ENCODE measurements around the gene LHFPL2.

LHFPL2 gene

DNA sequence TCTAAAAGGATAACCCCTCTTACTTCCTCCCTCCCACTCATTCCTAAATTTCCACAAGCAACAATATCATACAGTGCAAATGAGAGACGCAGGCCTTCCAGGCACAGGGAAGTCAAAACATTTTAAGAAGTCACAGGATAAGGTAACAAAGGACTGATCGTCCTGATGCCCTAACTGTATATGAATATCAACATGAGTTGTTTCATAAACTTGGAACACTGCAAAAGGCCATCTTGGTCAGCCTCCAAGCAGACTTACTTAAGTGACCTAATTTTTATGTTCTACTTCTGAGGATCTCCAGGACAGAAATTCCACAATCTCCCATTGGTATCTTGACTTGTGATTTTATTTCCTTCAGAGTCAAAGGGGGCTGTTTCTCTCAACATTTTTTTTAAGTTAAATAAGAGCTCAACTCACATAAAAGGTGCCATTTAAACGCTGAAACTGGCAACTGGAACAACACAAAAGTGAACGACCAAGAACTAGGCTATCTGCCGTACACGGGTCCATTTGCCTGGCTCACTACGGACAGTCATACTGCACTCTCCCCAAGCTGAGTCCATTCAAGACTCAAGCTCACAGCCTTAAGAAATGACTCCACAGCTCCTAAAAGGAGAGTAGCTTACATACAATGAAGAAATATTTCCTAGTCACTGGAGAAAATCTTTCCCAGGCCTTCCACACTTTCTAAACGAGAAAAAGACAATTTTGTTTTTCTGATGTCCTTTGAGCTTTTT is 71.3 kb downstream of the LHFPL2 start:
- Histone ChIP-seq H3K9me3 (ENCODE audit: control insufficient read depth in 5 of 5, low read length in 5 of 5) (no peaks in the 10 kb centered on the region), H3K4me1 (ENCODE audit: control insufficient read depth in 5 of 5, insufficient read depth in 5 of 5, low read length in 5 of 5) (peaks cover 2 to 37% (median 36%) of the 10 kb centered on the region in 5 donors), H3K27ac (ENCODE audit: low read depth, low read length) (peak overlapping the region; percentile 7), H3K9ac (ENCODE audit: low read length in 5 of 5) (no peak overlapping the region), H3K27me3 (ENCODE audit: control insufficient read depth in 5 of 5, insufficient read depth in 4 of 5, low read length in 5 of 5) (no peaks in the 10 kb centered on the region), H3K36me3 (ENCODE audit: control insufficient read depth in 5 of 5, insufficient read depth in 5 of 5, low read length in 5 of 5) (no peaks in the 10 kb centered on the region), H3K4me3 (ENCODE audit: low read depth in 1 of 5, low read length in 5 of 5) (no peak overlapping the region)

GRCh38 chr5:78576376-78576775 is 72.2 kb downstream of the LHFPL2 start:
- H3K27ac ChIP-seq (ENCODE audit: low read depth, low read length), result peak overlapping the region; percentile 7

GRCh38 chr5:78574731-78575161 is 73.8 kb downstream of the LHFPL2 start:
- Histone ChIP-seq H3K9ac (ENCODE audit: low read length in 5 of 5) (no peak overlapping the region), H3K9me3 (ENCODE audit: control insufficient read depth in 5 of 5, low read length in 5 of 5) (no peaks in the 10 kb centered on the region), H3K36me3 (ENCODE audit: control insufficient read depth in 5 of 5, insufficient read depth in 5 of 5, low read length in 5 of 5) (no peaks in the 10 kb centered on the region), H3K4me1 (ENCODE audit: control insufficient read depth in 5 of 5, insufficient read depth in 5 of 5, low read length in 5 of 5) (peaks cover 2 to 40% (median 37%) of the 10 kb centered on the region in 5 donors), H3K27ac (ENCODE audit: low read depth, low read length) (peak overlapping the region; percentile 42), H3K4me3 (ENCODE audit: low read depth in 1 of 5, low read length in 5 of 5) (no peak overlapping the region), H3K27me3 (ENCODE audit: control insufficient read depth in 5 of 5, insufficient read depth in 4 of 5, low read length in 5 of 5) (no peaks in the 10 kb centered on the region)

More at GRCh38 chr5:78576376-78576775, 72.2 kb downstream of the LHFPL2 start:
- Histone ChIP-seq H3K36me3 (ENCODE audit: control insufficient read depth in 5 of 5, insufficient read depth in 5 of 5, low read length in 5 of 5) (no peaks in the 10 kb centered on the region), H3K4me3 (ENCODE audit: low read depth in 1 of 5, low read length in 5 of 5) (no peak overlapping the region), H3K9ac (ENCODE audit: low read length in 5 of 5) (no peak overlapping the region), H3K4me1 (ENCODE audit: control insufficient read depth in 5 of 5, insufficient read depth in 5 of 5, low read length in 5 of 5) (peaks cover 2 to 37% (median 36%) of the 10 kb centered on the region in 5 donors), H3K27me3 (ENCODE audit: control insufficient read depth in 5 of 5, insufficient read depth in 4 of 5, low read length in 5 of 5) (no peaks in the 10 kb centered on the region), H3K9me3 (ENCODE audit: control insufficient read depth in 5 of 5, low read length in 5 of 5) (no peaks in the 10 kb centered on the region)

DNA sequence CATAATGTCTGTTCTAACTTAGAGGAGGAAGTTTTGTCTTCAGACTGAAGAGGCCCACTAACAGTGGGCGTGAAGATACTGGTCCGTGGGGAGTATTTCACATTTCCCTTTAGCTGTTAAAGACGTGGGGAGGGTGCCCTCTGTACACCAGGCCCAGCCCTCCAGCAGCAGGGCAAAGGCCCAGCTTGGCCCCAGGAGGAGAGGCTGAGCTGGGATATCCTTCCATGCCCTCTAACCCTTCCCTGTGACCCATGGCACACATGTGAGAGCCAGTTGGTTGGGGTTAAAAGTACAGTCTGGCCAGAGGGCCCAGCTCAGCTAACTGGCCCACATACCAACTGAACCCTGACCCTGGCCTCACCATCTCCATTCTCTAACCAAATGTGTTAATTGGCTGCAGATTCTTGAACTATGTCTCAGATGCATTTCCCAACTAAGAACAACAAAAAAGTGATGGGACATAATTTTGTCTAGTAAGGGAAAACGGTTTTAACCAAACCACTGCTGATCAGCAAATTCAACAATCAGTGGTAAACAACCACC is 74.4 kb downstream of the LHFPL2 start:
- H3K27ac ChIP-seq (ENCODE audit: low read depth, low read length), result peak overlapping the region; percentile 42
- no peak overlapping the region for H3K4me3 ChIP-seq (ENCODE audit: low read depth in 1 of 5, low read length in 5 of 5)
- H3K9me3 ChIP-seq (ENCODE audit: control insufficient read depth in 5 of 5, low read length in 5 of 5), result no peaks in the 10 kb centered on the region
- H3K36me3 ChIP-seq (ENCODE audit: control insufficient read depth in 5 of 5, insufficient read depth in 5 of 5, low read length in 5 of 5), result no peaks in the 10 kb centered on the region
- H3K9ac ChIP-seq (ENCODE audit: low read length in 5 of 5), result no peak overlapping the region
- H3K4me1 ChIP-seq (ENCODE audit: control insufficient read depth in 5 of 5, insufficient read depth in 5 of 5, low read length in 5 of 5), result peaks cover 2 to 45% (median 41%) of the 10 kb centered on the region in 5 donors
- H3K27me3 ChIP-seq (ENCODE audit: control insufficient read depth in 5 of 5, insufficient read depth in 4 of 5, low read length in 5 of 5), result no peaks in the 10 kb centered on the region

GRCh38 chr5:78573318-78573717 is 75.3 kb downstream of the LHFPL2 start:
- Histone ChIP-seq H3K4me1 (ENCODE audit: control insufficient read depth in 5 of 5, insufficient read depth in 5 of 5, low read length in 5 of 5) (peaks cover 2 to 51% (median 46%) of the 10 kb centered on the region in 5 donors), H3K9ac (ENCODE audit: low read length in 5 of 5) (no peak overlapping the region), H3K36me3 (ENCODE audit: control insufficient read depth in 5 of 5, insufficient read depth in 5 of 5, low read length in 5 of 5) (no peaks in the 10 kb centered on the region), H3K27ac (ENCODE audit: low read depth, low read length) (no peak overlapping the region), H3K4me3 (ENCODE audit: low read depth in 1 of 5, low read length in 5 of 5) (no peak overlapping the region), H3K9me3 (ENCODE audit: control insufficient read depth in 5 of 5, low read length in 5 of 5) (no peaks in the 10 kb centered on the region), H3K27me3 (ENCODE audit: control insufficient read depth in 5 of 5, insufficient read depth in 4 of 5, low read length in 5 of 5) (no peaks in the 10 kb centered on the region)

GRCh38 chr5:78570646-78571045 is 77.9 kb downstream of the LHFPL2 start:
- Histone ChIP-seq H3K4me3 (ENCODE audit: low read depth in 1 of 5, low read length in 5 of 5) (no peak overlapping the region), H3K9me3 (ENCODE audit: control insufficient read depth in 5 of 5, low read length in 5 of 5) (no peaks in the 10 kb centered on the region), H3K27me3 (ENCODE audit: control insufficient read depth in 5 of 5, insufficient read depth in 4 of 5, low read length in 5 of 5) (no peaks in the 10 kb centered on the region), H3K9ac (ENCODE audit: low read length in 5 of 5) (no peak overlapping the region), H3K36me3 (ENCODE audit: control insufficient read depth in 5 of 5, insufficient read depth in 5 of 5, low read length in 5 of 5) (no peaks in the 10 kb centered on the region), H3K4me1 (ENCODE audit: control insufficient read depth in 5 of 5, insufficient read depth in 5 of 5, low read length in 5 of 5) (peaks cover 2 to 46% (median 36%) of the 10 kb centered on the region in 5 donors), H3K27ac (ENCODE audit: low read depth, low read length) (no peak overlapping the region)

- H3K4me1 ChIP-seq (ENCODE audit: control insufficient read depth in 5 of 5, insufficient read depth in 5 of 5, low read length in 5 of 5), result peaks cover 2 to 38% (median 29%) of the 10 kb centered on the region in 5 donors
- H3K9ac ChIP-seq (ENCODE audit: low read length in 5 of 5), result no peak overlapping the region
- H3K27ac ChIP-seq (ENCODE audit: low read depth, low read length), result no peak overlapping the region
- H3K9me3 ChIP-seq (ENCODE audit: control insufficient read depth in 5 of 5, low read length in 5 of 5), result no peaks in the 10 kb centered on the region
- no peak overlapping the region for H3K4me3 ChIP-seq (ENCODE audit: low read depth in 1 of 5, low read length in 5 of 5)
- peaks cover 0 to 2% (median 0%) of the 10 kb centered on the region in 5 donors for H3K36me3 ChIP-seq (ENCODE audit: control insufficient read depth in 5 of 5, insufficient read depth in 5 of 5, low read length in 5 of 5)
- H3K27me3 ChIP-seq (ENCODE audit: control insufficient read depth in 5 of 5, insufficient read depth in 4 of 5, low read length in 5 of 5), result no peaks in the 10 kb centered on the region
These were observed 79.1 kb downstream of the LHFPL2 start for GRCh38 chr5:78569441-78569840.

DNA sequence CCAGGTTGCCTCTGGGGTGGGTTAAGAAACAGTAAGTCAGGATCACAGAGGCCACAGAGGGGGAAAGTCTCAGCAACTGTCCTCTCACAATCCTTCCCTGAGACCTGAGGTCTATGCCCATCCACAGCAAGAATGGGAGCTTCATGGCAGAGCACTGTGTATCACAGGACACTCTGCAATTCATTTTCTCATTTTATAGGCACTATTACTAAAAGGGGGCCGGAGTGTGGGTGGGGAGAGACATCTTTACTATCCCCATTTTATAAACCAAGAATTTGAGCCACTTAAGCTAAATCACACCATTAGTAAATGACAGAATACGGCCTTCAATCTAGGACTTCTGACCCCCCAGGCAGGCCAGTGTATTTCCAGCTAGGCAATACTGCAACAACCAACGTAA is 79.9 kb downstream of the LHFPL2 start:
- Histone ChIP-seq H3K27ac (ENCODE audit: low read depth, low read length) (no peak overlapping the region), H3K27me3 (ENCODE audit: control insufficient read depth in 5 of 5, insufficient read depth in 4 of 5, low read length in 5 of 5) (no peaks in the 10 kb centered on the region), H3K36me3 (ENCODE audit: control insufficient read depth in 5 of 5, insufficient read depth in 5 of 5, low read length in 5 of 5) (peaks cover 0 to 9% (median 3%) of the 10 kb centered on the region in 5 donors), H3K4me1 (ENCODE audit: control insufficient read depth in 5 of 5, insufficient read depth in 5 of 5, low read length in 5 of 5) (peaks cover 0 to 32% (median 25%) of the 10 kb centered on the region in 5 donors), H3K9ac (ENCODE audit: low read length in 5 of 5) (no peak overlapping the region), H3K4me3 (ENCODE audit: low read depth in 1 of 5, low read length in 5 of 5) (no peak overlapping the region), H3K9me3 (ENCODE audit: control insufficient read depth in 5 of 5, low read length in 5 of 5) (no peaks in the 10 kb centered on the region)

- peaks cover 0 to 10% (median 3%) of the 10 kb centered on the region in 5 donors for H3K36me3 ChIP-seq (ENCODE audit: control insufficient read depth in 5 of 5, insufficient read depth in 5 of 5, low read length in 5 of 5)
- H3K9me3 ChIP-seq (ENCODE audit: control insufficient read depth in 5 of 5, low read length in 5 of 5), result no peaks in the 10 kb centered on the region
- no peaks in the 10 kb centered on the region for H3K27me3 ChIP-seq (ENCODE audit: control insufficient read depth in 5 of 5, insufficient read depth in 4 of 5, low read length in 5 of 5)
- H3K9ac ChIP-seq (ENCODE audit: low read length in 5 of 5), result no peak overlapping the region
- H3K4me3 ChIP-seq (ENCODE audit: low read depth in 1 of 5, low read length in 5 of 5), result no peak overlapping the region
- no peak overlapping the region for H3K27ac ChIP-seq (ENCODE audit: low read depth, low read length)
- H3K4me1 ChIP-seq (ENCODE audit: control insufficient read depth in 5 of 5, insufficient read depth in 5 of 5, low read length in 5 of 5), result peaks cover 0 to 28% (median 24%) of the 10 kb centered on the region in 5 donors
These were observed 80.4 kb downstream of the LHFPL2 start for GRCh38 chr5:78568212-78568611.

- Histone ChIP-seq H3K27me3 (ENCODE audit: control insufficient read depth in 5 of 5, insufficient read depth in 4 of 5, low read length in 5 of 5) (no peaks in the 10 kb centered on the region), H3K9me3 (ENCODE audit: control insufficient read depth in 5 of 5, low read length in 5 of 5) (no peaks in the 10 kb centered on the region), H3K27ac (ENCODE audit: low read depth, low read length) (peak overlapping the region; percentile 19), H3K4me3 (ENCODE audit: low read depth in 1 of 5, low read length in 5 of 5) (no peak overlapping the region), H3K9ac (ENCODE audit: low read length in 5 of 5) (no peak overlapping the region), H3K36me3 (ENCODE audit: control insufficient read depth in 5 of 5, insufficient read depth in 5 of 5, low read length in 5 of 5) (peaks cover 0 to 10% (median 3%) of the 10 kb centered on the region in 5 donors), H3K4me1 (ENCODE audit: control insufficient read depth in 5 of 5, insufficient read depth in 5 of 5, low read length in 5 of 5) (peaks cover 0 to 23% (median 21%) of the 10 kb centered on the region in 5 donors)
These were observed 81.0 kb downstream of the LHFPL2 start for GRCh38 chr5:78567617-78568016.

All from subcutaneous abdominal adipose tissue (tissue), 5 donors.